ENCODE measurements around the gene UNC45B.
"Not testable (repeated sequence)": the region's sequence is repeated elsewhere in the genome, so short reads cannot be mapped to it uniquely, and the experiment has no call there.

Gene UNC45B

GRCh38 chr17:35171834-35172233 is 24.2 kb downstream of the UNC45B start:
- no peak for DNase-seq
- H3K4me1 Mint-ChIP-seq = no peaks in the 10 kb centered on the region
- H3K9me3 Mint-ChIP-seq = no peaks in the 10 kb centered on the region
- TF ChIP-seq CTCF (IDR thresholded peaks at IDR 0.05) = no peak
- H3K27me3 Mint-ChIP-seq (ENCODE audit: low read depth, poor library complexity) = peaks cover 28% of the 10 kb centered on the region
- no peaks in the 10 kb centered on the region for H3K36me3 Mint-ChIP-seq (ENCODE audit: low read depth)
- no peak overlapping the region for H3K4me3 Mint-ChIP-seq
- H3K27ac Mint-ChIP-seq = no peak overlapping the region

- H3K4me3 Mint-ChIP-seq; H3K27ac Mint-ChIP-seq; H3K36me3 Mint-ChIP-seq (ENCODE audit: low read depth); H3K4me1 Mint-ChIP-seq; DNase-seq; H3K9me3 Mint-ChIP-seq: not testable (repeated sequence)
- H3K27me3 Mint-ChIP-seq (ENCODE audit: low read depth, poor library complexity) = peaks cover 27% of the 10 kb centered on the region
Observed at GRCh38 chr17:35172321-35172720, 24.7 kb downstream of the UNC45B start.

- Mint-ChIP-seq H3K4me1 (no peaks in the 10 kb centered on the region), H3K9me3 (peaks cover 5% of the 10 kb centered on the region), H3K4me3 (no peak overlapping the region), H3K27ac (no peak overlapping the region), H3K27me3 (ENCODE audit: low read depth, poor library complexity) (peaks cover 26% of the 10 kb centered on the region), H3K36me3 (ENCODE audit: low read depth) (no peaks in the 10 kb centered on the region)
- TF ChIP-seq CTCF (IDR thresholded peaks at IDR 0.05) = no peak
- DNase-seq = no peak
Observed at GRCh38 chr17:35174835-35175334, 27.3 kb downstream of the UNC45B start.

- no peak for DNase-seq
- Mint-ChIP-seq H3K4me1 (no peaks in the 10 kb centered on the region), H3K27me3 (ENCODE audit: low read depth, poor library complexity) (peaks cover 20% of the 10 kb centered on the region), H3K9me3 (peaks cover 5% of the 10 kb centered on the region), H3K4me3 (no peak overlapping the region), H3K36me3 (ENCODE audit: low read depth) (no peaks in the 10 kb centered on the region), H3K27ac (no peak overlapping the region)
- no peak for TF ChIP-seq CTCF (IDR thresholded peaks at IDR 0.05)
Observed at GRCh38 chr17:35175638-35176415, 28.2 kb downstream of the UNC45B start.

- no peaks in the 10 kb centered on the region for H3K4me1 Mint-ChIP-seq
- H3K27me3 Mint-ChIP-seq (ENCODE audit: low read depth, poor library complexity) = peaks cover 24% of the 10 kb centered on the region
- no peak overlapping the region for H3K27ac Mint-ChIP-seq
- no peak overlapping the region for H3K4me3 Mint-ChIP-seq
- no peak for DNase-seq
- no peak for TF ChIP-seq CTCF (IDR thresholded peaks at IDR 0.05)
- H3K9me3 Mint-ChIP-seq = peaks cover 5% of the 10 kb centered on the region
- H3K36me3 Mint-ChIP-seq (ENCODE audit: low read depth) = no peaks in the 10 kb centered on the region
Observed at GRCh38 chr17:35176897-35177296, 29.3 kb downstream of the UNC45B start.

- H3K4me3 Mint-ChIP-seq; DNase-seq; H3K4me1 Mint-ChIP-seq; H3K36me3 Mint-ChIP-seq (ENCODE audit: low read depth); H3K9me3 Mint-ChIP-seq; H3K27ac Mint-ChIP-seq: not testable (repeated sequence)
- peaks cover 37% of the 10 kb centered on the region for H3K27me3 Mint-ChIP-seq (ENCODE audit: low read depth, poor library complexity)
Observed at GRCh38 chr17:35179379-35179778, 31.8 kb downstream of the UNC45B start.

- DNase-seq = no peak
- Mint-ChIP-seq H3K4me1 (no peaks in the 10 kb centered on the region), H3K9me3 (peaks cover 5% of the 10 kb centered on the region), H3K36me3 (ENCODE audit: low read depth) (no peaks in the 10 kb centered on the region), H3K27me3 (ENCODE audit: low read depth, poor library complexity) (peaks cover 39% of the 10 kb centered on the region), H3K27ac (no peak overlapping the region), H3K4me3 (no peak overlapping the region)
- TF ChIP-seq CTCF (IDR thresholded peaks at IDR 0.05) = no peak
Observed at GRCh38 chr17:35183332-35183731, 35.7 kb downstream of the UNC45B start.
